ENCODE results near the gene EMC6.

EMC6 gene

DNA sequence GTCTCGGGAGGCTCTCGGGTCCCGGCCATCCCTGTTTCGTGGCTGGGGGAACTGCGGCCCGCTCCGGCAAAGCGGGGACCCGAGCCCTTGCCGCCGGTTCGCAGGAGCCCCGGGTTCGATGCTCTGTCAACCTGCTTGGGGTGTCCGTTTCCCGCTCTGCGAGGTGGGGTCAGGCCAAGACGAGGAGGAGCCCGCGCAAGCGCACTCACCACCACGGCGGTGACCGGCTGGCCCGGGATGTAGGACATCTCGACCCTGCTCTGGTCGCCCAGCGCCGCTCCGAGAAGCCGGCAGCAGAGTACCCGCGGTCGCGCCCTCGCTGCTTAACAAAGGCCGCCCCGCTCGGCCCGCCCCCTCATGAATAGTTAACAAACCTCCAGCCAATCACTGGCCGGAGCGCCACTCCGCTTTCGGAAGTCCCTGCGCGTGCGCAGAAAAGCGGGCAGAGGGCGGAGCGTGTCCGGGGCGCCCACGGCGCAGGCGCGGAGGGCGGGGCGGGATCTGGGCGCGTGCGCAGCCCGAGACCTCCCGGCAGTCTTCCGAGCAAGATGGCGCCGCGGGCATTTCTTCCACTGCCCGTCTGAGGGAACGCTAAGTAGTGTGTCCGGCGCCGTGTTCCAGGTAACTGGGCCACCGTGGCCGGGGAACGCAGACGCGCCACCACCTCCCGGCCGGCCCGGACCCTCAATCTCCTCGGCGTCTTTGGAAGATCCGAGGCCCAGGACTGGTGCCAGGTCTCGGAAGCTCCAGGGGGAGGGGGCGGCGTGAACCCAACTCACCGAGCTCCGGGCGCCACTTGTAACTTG, at the start of gene EMC6, which contains the start of gene TAX1BP3:
Gene EMC6 (plus strand): TSS at position 534 of the 806 bp plus-strand sequence. CDS start 335 bp downstream, outside the sequence.
Gene TAX1BP3 (minus strand): TSS at position 300 of the 806 bp plus-strand sequence. CDS start 52 bp downstream, at position 248.
- peak; percentile 96 for DNase-seq (ENCODE audit: low read depth)

DNA sequence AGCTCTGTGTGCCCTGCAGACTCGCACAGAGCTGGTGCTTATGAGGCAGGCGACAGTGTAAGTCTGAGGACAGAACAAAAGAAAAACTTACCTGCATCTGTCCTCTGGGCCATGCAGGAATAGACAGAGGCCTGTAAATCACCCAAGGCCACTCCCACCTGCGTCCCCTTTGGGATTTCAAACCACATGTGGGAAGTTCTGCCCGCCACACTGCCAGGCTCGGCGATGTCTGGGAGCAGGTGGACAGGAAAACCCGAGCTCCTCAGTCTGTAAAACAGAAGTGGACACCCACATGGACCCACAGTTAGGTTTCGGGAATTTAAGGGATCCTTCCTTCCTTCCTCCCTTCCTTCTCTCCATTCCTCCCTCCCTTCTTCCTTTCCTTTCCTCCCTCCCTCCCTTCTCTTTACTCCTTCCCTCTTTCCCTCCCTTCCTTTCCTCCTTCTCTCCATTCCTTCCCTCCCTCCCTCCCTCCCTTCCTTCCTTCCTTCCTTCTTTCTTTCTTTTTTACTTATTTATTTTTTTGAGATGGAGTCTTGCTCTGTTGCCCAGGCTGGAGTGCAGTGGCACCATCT, 47.4 kb upstream of the EMC6 start:
- DNase-seq (ENCODE audit: low read depth): no peak

- DNase-seq (ENCODE audit: low read depth): no peak
Observed at GRCh38 chr17:3622977-3623594, 45.5 kb upstream of the EMC6 start.

DNA sequence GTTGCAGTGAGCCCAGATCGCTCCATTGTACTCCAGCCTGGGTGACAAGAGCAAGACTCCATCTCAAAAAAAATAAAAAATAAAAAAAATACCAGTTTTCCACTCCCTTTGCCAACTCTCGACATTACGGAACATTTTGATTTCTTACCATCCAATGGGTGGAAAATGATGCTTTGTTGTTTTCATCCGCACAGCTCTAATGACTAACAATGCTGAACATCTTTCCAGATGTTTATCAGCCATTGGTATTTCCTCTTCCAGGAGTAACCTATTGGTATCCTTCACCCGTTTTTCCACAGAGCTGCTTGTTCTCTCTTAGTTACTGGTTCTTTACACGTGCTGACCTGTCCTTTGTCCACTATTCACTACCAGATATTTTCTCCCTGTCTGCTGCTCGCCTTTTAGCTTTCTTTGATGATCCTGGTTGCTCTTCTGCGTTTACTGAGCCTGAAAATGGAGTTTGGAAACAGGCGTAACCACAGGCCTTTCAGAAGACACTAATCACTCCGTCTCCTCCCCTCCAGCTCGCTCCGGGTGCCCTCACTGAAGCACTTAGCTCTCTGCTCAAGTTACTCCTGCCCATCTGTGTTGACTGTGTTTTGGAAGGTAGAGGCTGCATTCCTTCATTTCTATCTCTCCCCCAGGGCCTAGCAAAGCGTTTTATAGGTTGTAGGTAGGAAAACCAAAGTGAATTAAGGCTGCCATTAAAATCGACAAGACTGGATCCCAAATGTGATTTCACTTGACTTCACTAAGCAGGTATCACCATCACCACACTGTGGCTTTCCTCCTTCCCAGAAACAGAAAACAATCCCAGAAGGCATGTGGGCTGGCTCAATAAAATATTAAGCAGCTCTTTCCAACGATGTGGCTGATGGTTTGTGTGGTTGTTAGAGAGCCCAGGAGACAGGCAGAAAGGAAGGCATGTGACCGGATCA, 41.5 kb upstream of the EMC6 start:
- no peak for DNase-seq (ENCODE audit: low read depth)

DNA sequence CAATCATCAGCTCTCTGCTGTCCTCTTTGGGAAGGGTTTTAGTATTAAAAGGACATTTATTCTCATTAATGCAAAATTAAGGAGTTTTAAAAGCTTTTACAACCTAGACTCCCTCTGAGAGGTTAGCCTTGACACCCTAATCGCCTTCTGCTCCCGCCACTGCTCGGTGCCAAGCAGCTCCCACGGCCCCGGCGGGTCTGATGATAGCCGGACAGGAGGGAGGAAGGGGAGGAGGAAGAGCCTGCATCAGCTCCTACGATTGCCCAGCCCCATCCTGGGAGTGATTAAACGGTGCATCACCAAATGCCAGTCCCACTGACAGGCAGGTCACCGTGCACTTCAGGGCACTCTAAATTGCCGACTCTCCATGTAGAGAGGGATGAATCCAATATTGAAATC, 40.8 kb upstream of the EMC6 start:
- no peak for DNase-seq (ENCODE audit: low read depth)

DNA sequence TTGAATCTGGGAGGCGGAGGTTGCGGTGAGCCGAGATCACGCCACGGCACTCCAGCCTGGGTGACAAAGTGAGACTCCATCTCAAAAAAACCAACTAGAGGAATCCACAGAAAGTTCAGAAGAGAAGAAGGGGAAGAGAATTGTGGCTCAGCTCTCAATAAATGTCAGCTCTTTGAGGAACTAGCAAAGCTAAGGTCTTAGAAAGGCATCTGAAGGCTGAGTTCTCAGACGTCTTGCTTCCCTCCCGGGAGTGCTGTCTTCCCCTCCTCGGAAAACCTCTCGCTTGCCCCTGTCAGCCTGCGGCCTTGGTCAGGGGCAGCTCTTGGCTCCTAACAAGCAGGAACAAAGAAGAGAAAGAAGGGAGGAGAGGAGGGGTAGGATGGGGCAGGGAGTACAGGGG, 37.8 kb upstream of the EMC6 start:
- DNase-seq (ENCODE audit: low read depth): no peak

DNA sequence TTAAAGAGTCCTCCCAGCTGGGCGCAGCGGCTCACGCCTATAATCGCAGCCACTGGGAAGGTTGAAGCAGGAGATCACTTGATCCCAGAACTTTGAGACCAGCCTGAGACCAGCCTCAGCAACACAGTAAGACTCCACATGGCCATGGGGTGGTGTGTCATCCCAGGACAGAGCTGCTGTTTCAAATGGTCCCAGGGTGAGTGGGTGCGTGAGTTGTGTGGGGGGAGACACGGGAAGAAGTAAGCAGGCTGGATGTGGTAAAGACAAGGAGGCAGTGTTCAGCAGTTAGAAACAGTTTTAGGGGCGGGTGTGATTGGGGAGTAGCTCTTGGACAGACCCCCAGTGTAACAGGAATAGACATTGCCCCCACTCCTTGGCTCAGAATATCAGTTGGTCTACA, 36.3 kb upstream of the EMC6 start:
- DNase-seq (ENCODE audit: low read depth): no peak

DNA sequence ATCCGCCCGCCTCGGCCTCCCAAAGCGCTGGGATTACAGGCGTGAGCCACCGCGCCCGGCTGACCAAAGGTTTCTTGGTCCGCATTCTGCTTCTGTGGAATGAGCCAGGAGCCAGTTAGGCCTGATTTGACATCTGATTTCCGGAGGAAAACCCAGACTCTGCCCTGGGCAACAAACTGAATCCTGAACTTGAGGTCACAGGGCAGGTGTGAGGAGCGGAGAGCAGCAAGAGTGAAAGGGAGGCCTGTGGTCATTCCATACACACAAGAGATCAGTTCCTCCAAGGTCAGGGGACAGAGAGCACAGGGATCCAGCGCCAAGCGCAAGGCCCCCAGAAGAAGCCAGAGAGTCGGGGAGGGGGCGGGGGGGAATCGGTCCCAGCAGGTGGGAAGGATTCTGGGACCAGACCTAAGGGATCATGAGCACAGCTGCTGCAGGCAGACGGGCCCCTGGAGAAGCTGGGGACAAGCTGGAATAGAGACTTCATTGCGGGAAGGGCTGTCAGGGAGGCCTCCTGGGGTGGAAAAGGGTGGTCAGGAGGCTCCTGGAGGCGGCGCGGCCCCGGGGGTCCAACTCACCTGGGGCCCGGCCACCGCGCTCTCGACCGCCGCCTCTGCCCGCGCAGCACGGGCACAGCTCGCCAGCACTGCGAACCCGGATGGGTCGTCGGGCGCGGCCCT, 33.0 kb upstream of the EMC6 start:
- no peak for DNase-seq (ENCODE audit: low read depth)

DNA sequence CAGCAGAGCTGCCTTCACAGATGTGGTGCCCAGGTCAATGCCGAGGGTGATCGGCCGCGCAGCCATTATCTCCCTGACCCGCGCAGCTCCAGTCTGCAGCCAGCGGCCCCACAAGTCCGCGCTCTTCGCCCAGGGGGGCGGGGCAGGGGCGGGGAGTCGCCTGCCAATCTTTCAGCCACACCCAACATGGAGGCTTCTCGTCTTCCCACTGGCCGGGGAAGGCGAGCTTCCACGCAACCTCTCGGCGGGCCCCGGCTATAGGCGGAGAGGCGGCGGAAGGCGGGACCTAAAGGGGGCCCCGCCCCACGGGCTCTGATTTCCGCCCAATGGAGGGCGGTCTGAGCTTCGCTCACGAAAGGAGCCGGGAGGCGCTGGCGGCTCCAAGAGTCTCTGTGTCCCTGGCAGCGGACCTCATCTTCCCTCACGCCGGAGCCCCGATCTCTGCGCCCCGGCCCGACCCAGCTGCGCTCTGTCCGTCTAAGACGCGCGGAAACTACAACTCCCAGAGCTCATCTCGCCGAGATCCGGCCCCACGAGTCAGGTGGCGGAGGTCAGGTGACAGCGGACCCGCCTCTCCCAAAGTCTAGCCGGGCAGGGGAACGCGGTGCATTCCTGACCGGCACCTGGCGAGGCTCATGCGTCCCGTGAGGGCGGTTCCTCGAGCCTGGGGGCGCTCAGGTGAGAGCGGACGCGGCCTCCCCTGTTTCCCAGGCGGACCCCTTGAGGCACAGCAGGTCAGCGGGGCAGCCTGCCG, 32.3 kb upstream of the EMC6 start, which contains the start of the genes CTNS and SHPK:
Gene CTNS (plus strand): TSS at position 607 of the 754 bp plus-strand sequence. CDS start 3,447 bp downstream, outside the sequence.
Gene SHPK (minus strand): TSS at position 97 of the 754 bp plus-strand sequence. CDS start 31 bp downstream, at position 66.
- DNase-seq (ENCODE audit: low read depth): peak; percentile 98

DNA sequence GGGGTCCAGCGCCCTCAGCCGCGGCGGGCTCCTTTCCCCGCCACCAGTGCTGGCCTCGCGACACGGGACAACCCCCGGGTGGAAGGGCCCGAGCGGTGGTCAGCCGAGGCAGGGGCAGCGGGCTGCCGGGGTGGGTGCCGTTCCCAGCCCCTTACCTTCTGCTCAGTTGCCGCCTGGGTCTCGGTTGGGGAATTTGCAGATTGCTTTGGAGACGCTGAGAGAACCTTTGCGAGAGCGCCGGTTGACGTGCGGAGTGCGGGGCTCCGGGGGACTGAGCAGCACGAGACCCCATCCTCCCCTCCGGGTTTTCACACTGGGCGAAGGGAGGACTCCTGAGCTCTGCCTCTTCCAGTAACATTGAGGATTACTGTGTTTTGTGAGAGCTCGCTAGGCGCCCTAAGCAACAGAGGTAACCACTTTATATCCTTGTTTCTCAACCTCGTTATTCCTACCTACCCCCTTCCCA, 31.7 kb upstream of the EMC6 start:
- no peak for DNase-seq (ENCODE audit: low read depth)

DNA sequence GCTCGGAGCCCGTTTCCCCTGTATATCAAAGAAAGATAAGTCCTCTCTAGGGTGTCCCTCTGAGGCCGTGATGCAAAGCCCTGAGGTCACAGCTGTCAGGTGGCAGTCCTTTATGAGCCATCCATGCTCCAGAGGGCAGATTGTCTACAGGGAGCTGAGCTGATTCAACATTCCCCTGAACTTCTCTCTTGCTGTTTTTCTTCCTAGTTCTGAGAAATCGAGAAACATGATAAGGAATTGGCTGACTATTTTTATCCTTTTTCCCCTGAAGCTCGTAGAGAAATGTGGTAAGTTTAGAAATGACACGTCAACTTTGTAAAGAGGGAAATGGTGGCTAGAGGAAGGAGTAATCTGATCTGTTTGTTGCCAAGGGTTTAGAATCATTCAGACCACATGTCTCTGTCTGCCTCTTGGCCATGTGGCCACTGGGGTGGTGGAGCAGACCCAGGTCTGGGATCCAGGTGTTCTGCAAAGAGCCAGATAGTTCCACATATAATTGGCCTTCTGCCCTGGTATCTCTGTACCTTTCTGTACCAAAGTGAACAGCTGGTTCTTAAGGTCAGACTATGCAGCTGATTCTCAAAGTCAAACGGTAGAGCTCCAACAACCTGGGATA, 28.5 kb upstream of the EMC6 start:
- DNase-seq (ENCODE audit: low read depth): peak; percentile 85

GRCh38 chr17:3641014-3641413, 27.6 kb upstream of the EMC6 start:
- DNase-seq (ENCODE audit: low read depth): no peak

- DNase-seq (ENCODE audit: low read depth): no peak
Observed at GRCh38 chr17:3641717-3642486, 26.7 kb upstream of the EMC6 start.

DNA sequence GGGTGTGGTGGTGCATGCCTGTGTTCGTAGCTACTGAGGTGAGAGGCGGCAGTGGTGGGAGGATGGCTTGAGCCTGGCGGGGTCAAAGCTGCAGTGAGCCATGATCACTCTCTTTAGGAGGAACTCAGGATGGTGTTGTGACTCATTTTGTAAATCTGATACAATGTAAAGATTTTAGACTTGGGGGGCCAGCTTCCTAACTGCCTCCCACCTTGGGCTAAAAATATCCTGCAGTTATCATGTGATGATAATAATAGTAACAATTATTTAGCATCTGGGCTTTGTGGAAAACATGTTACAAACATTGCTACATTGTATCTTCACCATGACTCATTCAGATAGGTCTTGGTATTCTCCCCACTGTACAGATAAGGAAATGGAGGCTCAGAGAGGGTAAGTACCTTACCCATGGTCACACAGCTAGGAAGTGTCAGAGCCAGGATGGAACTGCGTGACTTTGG, 24.7 kb upstream of the EMC6 start:
- no peak for DNase-seq (ENCODE audit: low read depth)

DNA sequence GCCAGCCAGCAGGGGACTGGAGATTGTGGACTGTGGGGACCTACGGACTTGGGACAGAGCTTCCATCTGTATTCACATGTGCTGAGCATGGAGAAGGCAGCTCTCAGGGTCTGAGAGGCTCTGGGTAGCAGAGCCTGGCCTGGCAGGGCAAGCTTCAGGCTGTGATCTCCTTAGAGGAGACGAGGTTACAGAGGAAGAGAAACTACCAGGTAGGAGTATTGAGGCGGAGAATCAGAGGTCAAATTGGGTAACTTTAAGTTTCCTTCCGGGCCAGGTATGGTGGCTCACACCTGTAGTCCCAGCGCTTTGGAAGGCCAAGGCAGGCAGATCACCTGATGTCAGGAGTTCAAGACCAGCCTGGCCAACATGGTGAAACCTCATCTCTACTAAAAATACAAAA, 23.3 kb upstream of the EMC6 start:
- DNase-seq (ENCODE audit: low read depth): no peak

DNA sequence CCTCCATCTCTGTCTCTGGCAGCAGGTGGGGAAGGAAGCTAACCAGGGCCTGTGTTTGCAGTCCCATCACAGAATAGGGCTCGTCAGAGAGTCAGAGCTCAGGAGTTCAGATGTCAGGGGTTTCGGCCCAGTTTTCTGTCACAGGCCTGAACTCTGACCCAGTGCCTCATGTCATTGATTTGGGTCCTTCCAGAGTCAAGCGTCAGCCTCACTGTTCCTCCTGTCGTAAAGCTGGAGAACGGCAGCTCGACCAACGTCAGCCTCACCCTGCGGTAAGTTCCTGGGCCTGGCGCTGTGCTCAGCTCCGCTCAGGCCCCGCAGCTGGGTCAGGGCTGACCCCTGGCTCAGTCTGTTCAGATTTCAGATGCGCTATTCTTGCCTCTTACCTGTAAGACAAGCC, 21.4 kb upstream of the EMC6 start:
- DNase-seq (ENCODE audit: low read depth): no peak

DNA sequence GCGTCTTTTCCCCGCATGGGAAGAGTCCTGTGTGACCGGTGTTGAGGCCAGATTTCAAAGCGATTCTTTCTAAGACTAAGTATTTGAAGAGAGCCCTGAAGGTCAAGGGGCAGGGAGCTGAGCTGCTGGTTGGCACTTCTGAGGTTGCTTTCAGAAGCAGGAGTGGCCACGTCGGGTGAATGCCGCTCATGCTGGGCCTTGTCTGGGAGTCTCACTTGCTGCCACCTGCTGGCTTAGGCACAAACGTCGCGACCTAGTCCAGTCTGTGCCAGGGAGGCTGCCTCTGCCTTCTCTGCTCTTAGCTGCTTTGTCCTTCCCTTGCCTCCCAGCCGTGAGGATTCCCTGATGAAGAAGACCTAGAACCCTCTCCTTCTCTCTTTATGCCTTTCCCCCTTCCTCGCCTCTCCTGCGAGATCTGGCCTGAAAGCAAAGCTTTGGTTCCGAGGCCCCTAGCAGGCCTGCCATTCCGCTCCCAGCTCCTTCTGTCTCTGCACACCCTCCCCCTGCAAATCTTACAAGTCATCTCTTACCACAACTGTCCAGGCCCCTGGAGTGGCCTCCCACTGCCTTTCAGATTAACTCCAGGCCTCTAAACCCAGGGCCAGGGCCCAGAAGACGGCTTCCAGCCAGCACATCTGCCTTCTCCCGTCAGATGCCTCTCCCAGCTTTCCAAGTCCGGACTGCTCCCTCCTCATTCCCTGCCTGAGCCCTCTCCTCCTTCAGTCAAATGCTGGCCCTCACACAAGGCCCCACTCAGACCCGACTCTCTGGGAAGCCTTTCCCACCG, 20.6 kb upstream of the EMC6 start:
- peak; percentile 66 for DNase-seq (ENCODE audit: low read depth)

DNA sequence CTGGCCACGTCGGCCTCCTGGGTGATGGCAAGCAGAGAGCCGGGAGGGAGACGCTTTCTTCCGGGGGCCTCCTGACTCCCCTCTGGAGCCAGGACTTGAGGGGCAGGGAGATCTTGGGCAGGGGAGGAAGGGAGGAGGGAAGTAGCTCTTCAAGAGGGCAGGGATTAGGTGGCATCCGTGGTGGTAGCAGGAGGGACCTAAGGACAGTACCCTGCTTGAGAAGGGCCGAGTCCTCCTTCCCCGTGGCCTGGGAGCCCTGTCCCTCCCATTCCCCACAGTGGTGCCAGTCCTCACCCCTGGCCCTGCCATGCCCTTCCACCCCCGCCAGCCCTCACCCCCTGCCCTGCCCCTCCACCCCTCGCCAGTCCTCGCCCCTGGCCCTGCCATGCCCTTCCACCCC, 12.8 kb upstream of the EMC6 start:
- DNase-seq (ENCODE audit: low read depth): no peak
